SIG-M5 (cell line): Measurements from ENCODE around the gene CTRB1.
"Not testable (repeated sequence)": the region's sequence is repeated elsewhere in the genome, so short reads cannot be mapped to it uniquely, and the experiment has no call there.

ENCODE experiments used
- DNase-seq: peaks from one replicate; lab custom pipeline; 2025; lab: John Stamatoyannopoulos, UW

CTRB1 gene

DNA sequence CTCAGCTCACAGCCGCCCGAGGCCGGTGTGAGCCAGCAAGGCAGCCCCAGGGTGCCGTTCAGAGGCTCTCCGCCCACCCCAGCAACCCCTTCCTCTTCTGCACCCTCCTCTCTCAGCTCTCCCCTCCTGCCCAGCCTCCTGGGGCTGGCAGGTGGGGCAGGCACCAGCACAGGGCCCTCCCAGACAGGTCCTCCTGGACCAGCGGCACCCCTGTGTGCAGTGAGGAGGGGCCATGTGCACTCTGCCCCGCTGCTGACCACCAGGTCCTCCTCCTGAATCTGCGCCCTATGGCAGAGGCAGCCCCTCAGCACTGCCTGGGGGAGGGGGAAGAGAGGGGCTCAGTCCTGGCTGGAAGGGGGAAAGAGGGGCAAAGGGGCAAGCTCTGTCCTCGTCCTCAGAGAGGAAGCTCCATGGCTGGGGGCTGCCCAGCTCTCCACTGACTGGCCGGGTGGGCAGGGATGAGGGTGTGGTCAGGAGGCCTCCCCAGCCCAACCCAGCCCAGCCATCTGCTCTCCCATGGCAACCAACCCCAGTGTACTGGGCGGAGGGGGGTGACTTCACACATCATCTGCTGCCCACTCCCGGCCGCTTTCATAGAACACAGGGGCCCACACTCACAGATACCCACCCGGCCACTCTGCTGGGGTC lies 38.0 kb downstream of the CTRB1 start:
- no peak for DNase-seq

GRCh38 chr16:75257886-75258806 lies 39.4 kb downstream of the CTRB1 start:
- no peak for DNase-seq

- no peak for DNase-seq
Observed at GRCh38 chr16:75258807-75259141, 40.0 kb downstream of the CTRB1 start.

DNA sequence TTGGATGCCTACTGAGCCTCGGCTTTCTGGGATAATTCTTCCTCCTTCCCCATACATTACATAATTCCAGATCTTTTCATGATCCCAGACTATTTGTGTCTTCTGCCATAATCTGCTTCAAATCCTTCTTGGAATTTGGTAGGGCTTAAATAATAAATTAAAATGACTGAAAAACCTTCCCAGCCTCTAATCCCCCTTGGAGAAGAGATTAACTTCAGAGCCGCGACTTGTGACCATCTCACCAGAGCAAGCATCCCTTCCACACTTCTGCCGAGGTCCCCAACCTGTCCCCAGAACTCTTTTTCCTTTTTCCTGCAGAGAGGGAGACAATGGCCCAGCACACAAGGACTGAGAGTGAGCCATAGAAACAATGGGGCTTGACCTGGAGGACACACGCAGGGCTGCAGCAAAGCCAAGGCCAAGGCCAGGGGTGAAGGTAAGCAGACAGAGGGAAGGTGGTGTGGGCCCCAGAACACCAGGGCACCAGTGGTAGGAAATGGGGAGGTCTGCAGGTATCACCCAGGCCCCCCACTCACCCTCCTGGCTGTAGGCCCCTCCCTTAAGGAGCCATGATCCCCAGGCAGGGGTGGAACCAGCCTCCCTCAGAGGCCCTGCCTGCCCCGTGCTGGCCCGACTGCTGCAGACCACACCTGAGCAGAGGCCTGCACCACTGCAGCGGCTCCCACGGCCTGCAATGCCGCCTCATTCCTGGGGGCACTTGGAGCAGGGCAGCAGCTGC lies 42.2 kb downstream of the CTRB1 start:
- DNase-seq: no peak

GRCh38 chr16:75261590-75262078 lies 42.8 kb downstream of the CTRB1 start:
- no peak for DNase-seq

- no peak for DNase-seq
Observed at GRCh38 chr16:75262104-75262799, 43.5 kb downstream of the CTRB1 start.

DNA sequence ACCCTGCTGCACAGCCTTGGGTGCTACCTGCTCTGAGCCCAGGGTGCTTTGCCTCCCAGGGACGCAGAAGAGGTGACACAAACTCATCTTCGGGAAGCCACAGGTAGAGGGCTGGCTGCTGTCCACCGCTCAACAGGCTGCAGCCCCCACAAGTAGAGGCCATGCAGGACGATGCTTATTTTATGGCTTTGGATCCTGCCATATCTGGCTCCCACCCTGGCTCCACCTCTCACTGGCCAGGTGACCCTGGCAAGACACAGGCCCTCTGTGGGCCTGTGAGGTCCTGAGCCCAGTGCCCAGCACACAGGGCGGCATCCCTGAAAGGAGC lies 44.0 kb downstream of the CTRB1 start:
- no peak for DNase-seq

DNA sequence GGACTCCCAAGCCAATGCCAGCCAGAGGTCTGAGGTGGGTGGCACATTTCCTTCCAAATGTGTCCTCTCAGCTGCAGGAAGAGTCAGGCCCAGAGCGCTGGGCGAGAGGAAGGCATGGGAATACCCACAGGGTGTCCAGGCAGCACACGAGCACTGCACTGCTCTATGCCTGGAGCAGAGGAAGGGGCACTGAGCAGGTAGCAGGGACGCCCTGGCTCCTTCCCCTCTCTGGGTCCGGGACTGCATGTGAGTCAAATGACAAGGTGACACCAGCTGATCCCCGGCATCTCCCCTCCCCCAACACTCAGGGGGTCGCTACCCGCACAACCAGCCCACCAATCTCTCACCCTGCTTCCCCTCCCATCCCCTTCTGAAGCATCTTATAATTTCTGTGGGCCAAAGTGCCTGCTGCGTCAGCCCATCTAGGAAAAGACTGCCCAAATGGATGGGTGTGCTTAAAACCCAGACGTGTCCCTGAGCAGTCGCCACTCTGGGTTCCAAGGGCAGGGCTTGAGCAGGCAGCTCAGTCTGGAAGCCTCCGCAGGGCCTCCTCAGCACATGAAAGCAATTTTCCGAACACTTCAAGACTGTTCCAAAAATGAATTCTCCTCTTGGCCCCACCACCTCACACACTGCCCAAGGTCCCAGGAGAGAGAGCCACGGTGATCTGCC lies 44.6 kb downstream of the CTRB1 start:
- DNase-seq: no peak

DNA sequence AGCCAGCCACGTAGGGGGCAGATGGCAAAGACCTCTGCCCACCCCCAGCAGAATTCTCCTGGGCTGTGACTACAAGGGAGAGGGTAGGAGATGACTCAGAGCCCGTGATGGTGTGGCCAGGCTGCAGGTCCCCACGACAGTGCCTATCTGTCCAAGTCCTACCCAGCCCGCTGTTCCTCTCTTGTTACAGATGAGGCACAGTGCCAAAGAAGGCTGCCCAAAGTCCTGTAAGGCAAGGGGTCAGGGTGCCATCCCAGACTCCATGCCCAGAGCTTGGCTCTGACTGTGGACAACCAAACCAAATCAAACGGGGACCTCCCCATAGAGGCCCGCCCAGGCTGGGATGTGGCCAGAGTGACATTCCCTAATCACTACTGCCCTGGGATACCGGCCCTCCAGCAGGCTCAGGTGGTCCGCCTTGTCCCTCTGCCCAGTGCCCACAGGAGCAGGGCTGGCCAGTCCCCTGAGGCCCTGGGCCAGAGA lies 45.2 kb downstream of the CTRB1 start:
- no peak for DNase-seq

- no peak for DNase-seq
Observed at GRCh38 chr16:75264457-75264998, 45.7 kb downstream of the CTRB1 start.

DNA sequence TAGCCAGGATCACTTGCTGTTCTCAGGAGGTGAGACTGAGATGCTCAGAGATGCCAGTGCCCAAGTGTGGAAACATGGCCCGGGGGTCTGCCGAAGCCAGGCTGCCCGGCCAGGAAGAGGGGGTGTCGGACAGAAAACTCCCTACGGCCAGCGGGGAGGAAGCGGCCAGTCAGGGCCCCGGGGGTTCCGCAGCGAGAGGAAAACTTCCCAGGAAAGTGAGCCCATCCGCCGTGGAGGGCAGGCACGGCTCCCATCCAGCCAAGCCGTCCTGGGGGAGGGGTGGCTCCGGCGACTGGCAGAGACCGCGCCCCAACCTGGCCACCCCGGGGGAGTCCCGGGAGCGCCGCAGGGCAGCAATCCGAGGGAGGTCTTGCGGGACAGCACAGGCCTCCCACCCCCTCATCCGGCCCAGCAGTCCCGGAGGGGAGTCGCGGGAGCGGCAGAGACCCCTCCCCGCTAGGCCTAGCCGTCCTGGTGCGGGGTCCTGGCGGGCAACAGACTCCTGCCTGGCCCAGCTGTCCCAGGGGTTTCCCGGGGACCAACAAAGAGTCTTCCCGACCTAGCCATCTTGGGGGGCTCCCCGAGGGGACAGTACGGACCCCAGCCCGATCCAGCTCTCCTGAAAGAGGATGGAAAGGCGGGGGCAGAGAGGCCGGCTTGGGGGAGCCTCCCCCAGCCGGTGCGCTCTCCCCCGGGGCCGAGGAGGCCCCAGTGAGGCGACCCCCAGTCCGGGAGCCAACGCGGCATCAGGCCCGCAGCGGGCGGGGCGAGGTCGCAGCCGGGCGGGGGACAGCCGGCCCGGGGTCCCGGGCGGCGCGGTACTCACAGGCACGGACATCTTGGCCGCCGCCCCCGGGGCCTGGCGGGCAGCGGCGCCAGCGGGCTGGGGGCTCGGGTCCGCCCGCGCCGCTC lies 46.5 kb downstream of the CTRB1 start:
- no peak for DNase-seq

DNA sequence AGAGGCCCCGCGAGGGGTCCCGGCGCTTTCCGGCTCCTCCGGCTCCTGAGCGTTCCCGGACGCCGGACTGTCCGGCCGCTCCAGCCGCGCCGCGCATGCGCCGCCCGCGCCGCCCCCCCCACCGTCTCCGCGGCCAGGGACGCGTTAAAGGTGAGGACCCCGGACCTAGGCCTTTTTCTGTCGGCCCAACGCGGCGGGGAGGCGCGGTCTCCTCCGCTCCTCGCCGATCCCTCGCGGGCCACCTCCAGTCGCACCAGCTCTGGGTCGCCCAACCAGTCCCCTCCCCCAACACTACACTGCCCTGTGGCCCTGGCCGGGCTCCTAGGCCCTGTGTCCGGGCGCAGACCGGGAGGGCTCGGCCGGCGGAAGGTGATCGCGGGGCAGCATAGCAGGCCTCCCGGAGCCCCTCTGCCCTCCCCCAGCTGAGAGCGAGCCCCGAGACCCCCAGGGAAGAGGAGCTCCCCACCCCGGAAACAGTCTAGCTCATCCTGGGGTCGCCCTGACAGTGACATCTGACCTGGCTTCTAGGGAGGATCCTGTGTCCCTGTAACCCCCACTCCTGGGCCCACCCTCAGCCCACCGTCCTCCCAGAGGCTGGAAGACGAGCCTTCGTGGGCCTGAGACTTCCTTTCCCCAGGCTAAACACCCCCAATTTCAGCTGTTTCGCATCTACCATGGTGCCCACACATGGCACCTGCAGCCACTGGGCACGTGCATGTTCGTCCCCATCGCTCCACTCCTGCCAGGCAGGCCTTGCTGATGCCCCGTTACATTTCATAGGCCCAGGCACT lies 47.3 kb downstream of the CTRB1 start:
- no peak for DNase-seq

DNA sequence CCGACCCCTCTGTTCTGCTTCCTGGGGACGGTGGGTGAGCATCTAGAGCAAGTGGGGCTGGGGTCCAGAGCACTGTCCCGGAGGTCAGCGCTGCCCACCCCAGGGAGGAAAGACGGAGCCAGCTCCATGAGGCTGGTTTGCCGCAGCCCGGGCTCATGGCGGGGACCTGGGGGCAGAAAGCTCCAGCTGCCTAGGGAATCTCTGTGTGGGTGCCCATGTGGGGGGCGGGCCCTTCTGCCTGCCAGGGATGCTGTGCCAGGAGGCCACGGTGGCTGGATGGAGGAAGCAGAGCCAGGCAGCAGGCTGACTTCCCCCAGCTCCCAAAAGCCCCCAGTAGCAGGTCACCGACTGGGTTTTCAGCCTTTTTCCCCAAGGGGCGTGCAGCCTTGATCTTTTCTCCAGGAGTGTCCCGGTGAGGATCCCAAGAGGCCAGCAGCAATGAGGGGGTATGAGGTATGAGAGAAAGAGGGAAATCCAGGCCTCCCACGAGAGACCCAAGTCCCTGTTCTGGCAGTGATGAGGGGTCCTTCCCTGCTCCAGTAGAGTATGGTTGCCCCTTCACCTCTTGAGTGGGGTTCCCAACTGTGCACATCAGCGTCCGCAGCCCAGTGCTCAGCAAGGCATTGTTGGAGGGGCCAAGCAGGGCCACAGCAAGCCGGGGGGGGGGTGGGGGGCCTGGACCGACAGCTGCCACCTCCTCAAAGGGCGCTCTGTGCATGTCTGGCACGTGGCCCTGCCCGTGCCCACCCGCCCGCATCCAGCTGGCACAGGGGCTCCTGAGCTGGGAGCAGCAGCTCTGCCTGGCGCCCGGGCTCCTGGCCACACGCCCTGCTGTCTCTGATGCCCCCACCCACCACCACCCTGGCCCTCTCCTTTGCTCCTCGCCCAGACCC lies 48.2 kb downstream of the CTRB1 start:
- DNase-seq: no peak

DNA sequence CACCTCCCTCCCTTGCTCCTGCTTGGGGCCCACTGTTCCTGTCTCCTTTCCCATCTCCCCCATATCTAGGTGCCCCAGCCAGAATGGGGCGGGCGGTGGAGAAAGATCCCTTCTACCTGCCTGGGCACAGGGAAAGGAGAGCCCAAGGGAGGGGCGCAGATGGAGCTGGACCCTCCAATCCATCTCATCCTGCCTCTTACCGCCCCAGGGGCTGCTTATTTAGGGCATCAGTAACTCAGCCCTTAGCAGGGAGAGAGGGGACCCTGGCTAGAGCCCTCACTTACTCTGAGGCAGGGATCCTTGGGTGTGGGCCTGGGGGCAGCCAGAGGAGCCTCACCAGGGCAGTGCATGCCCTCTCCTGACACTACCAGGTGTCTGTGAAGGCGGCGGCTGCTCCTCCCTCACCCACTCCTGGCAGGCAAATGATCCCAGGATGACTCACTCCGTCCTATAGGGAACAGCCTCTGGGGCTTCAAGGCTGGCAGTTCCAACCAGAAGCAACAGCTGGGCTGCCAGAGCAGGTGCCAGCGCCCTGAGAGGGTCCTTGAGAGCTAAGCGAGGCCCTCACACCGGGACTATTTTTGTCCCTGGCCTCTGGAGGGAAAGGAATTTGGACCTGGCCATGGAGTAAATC lies 49.0 kb downstream of the CTRB1 start:
- no peak for DNase-seq

DNA sequence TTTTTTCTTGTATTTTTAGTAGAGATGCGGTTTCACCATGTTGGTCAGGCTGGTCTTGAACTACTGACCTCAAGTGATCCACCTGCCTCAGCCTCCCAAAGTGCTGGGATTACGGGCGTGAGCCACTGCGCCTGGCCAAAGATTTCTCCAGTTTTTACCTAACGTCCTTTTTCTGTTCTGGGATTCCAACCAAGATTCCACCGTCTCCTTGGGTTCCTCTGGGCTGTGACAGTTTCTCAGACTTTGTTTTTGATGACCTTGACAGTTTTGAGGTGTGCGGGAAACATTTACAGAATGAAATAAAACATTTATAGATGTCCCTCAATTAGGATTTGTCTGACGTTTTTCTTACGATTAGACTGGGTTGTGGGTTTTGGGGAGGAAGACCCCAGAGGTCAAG lies 50.6 kb downstream of the CTRB1 start:
- DNase-seq: not testable (repeated sequence)

DNA sequence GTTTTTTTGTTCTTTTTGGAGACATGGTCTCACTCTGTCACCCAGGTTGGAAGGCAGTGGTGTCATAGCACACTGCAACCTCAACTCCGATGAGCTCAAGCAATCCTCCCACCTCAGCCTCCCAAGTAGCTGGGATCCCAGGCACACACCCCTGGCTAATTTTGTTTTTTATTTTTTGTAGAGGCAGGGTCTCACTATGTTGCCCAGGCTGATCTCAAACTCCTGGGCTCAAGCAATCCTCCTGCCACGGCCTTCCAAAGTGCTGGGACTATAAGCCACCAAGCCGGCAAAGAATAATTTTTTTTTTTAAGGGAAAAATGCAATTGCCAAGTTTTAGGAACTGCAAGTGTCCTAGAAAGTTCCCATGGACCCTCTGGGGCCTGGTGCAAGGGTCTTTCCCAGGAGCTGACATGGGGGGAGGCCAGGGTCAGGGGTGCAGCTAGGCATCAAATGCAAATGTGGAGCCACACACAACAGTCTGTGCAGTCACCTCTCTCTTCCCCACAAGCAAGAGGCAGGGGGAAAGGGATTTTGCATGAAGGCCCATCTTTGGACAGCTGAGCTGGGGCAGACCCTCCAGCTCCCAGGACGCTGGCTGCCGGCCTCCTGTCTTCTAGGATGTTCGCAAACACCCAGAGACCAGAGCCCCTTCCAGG lies 52.8 kb downstream of the CTRB1 start:
- DNase-seq: no peak

DNA sequence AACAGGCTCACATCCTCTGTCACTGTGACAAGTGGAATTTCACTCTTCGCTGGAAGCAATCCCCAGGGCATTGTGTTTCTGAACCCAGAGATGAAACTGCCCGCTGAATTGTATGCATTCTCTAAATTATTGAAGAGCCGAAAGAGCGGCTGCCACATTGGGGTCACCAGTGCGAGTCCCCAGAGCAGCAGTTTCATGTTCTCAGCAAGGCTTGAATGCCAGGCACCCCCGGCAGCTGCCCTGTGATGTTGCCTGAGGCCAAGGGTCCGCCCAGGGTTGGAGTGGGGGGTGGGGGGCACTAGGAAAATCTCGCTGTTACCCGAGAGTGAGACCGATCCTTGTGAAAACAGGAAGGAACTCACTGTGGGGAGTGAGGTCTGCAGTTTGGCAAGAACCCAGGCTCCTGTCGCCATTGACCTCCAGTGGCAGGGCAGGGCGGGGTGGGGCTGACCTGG lies 53.3 kb downstream of the CTRB1 start:
- DNase-seq: no peak
